ENCODE results near the gene ECHDC1.
"Not testable (repeated sequence)": the region's sequence is repeated elsewhere in the genome, so short reads cannot be mapped to it uniquely, and the experiment has no call there.

ECHDC1 gene

DNA sequence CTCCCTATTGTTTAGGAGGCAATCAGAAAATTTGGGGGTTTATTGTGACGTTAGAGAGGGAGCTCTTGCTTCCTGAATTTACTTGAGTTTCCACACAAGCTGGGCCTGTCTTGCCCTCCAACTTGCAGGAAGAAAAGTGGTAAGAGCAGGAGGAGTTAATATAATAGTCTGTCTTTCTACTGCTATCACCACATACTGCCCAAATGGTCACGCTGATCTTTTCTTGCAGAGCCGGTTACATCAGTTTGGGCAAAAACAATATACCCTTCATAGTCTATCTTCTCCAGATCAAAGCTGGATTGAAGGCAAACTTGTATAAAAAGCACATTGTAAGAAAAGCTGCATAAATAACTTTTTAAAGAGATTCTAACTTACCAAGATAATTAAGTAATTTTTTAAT, 46.3 kb upstream of the ECHDC1 start:
- TF ChIP-seq, protein P1, sequence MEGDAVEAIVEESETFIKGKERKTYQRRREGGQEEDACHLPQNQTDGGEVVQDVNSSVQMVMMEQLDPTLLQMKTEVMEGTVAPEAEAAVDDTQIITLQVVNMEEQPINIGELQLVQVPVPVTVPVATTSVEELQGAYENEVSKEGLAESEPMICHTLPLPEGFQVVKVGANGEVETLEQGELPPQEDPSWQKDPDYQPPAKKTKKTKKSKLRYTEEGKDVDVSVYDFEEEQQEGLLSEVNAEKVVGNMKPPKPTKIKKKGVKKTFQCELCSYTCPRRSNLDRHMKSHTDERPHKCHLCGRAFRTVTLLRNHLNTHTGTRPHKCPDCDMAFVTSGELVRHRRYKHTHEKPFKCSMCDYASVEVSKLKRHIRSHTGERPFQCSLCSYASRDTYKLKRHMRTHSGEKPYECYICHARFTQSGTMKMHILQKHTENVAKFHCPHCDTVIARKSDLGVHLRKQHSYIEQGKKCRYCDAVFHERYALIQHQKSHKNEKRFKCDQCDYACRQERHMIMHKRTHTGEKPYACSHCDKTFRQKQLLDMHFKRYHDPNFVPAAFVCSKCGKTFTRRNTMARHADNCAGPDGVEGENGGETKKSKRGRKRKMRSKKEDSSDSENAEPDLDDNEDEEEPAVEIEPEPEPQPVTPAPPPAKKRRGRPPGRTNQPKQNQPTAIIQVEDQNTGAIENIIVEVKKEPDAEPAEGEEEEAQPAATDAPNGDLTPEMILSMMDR (IDR thresholded peaks at IDR 0.05; ENCODE audit: borderline replicate concordance, extremely low read depth, low read length, poor library complexity, severe bottlenecking) = no peak
- TF ChIP-seq EZH2 (IDR thresholded peaks at IDR 0.05; ENCODE audit: borderline replicate concordance, low read depth, low read length, severe bottlenecking) = no peak
- ATAC-seq (ENCODE audit: insufficient read depth, low read depth) (no peak), DNase-seq (no peak)
- no peak overlapping the region for H2AFZ ChIP-seq (ENCODE audit: low read depth, low read length)
- no peak overlapping the region for H3K4me3 ChIP-seq (ENCODE audit: low read depth in 1 of 2, low read length in 2 of 2)
- no peaks in the 10 kb centered on the region for H3K4me1 ChIP-seq (ENCODE audit: insufficient read depth, low read length)
- H3K27ac ChIP-seq (ENCODE audit: low read length) = no peak overlapping the region
- H3K9me3 ChIP-seq (ENCODE audit: insufficient read depth, low read length, severe bottlenecking) = no peaks in the 10 kb centered on the region
- no peaks in the 10 kb centered on the region for H3K79me2 ChIP-seq (ENCODE audit: insufficient read depth, low read length)
- no peaks in the 10 kb centered on the region for H3K27me3 ChIP-seq (ENCODE audit: insufficient read depth, low read length, poor library complexity)
- H3K36me3 ChIP-seq (ENCODE audit: insufficient read depth, low read length) = no peaks in the 10 kb centered on the region
- no peak overlapping the region for H3K9ac ChIP-seq (ENCODE audit: low read depth, low read length)
- no peaks in the 10 kb centered on the region for H4K20me1 ChIP-seq (ENCODE audit: insufficient read depth, low read length)
- no peak overlapping the region for H3K4me2 ChIP-seq (ENCODE audit: insufficient read depth, low read length)

DNA sequence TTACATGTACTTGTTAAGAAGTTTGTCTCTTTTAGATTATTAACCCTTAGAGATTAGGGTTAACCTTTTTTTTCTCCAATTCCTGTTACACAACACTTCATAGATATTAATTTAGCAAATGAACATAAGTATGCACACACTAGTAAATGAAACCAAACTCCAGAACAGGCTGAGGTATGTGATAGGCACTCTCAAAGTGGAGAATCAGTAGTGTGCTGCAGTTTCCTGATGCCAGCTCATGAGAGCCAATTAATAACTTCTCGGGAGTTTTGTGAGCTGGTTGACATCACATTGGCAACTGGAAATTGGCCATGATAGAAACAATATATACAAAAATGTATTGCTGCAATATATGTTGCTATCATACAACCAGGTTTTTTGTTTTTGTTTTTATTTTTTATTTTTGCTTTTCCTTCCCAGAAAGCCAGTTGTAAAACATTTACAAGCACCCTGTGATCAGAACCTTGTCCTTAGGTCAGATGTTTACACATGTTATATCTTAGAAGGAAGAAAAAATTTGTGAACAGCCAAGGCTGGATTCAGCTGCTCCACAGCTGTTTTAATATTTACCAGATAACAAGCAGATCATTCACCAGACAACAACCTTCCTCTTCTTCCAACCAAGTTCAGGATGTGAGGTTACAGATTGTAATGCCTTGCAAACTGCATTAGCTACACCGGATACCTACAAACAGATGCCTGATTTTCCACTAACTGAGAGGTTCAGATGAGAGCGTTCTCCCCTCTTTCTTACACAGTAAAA, 42.4 kb upstream of the ECHDC1 start:
- Histone ChIP-seq H2AFZ (ENCODE audit: low read depth, low read length) (no peak overlapping the region), H4K20me1 (ENCODE audit: insufficient read depth, low read length) (no peaks in the 10 kb centered on the region), H3K4me3 (ENCODE audit: low read depth in 1 of 2, low read length in 2 of 2) (no peak overlapping the region), H3K36me3 (ENCODE audit: insufficient read depth, low read length) (no peaks in the 10 kb centered on the region), H3K9ac (ENCODE audit: low read depth, low read length) (no peak overlapping the region), H3K4me1 (ENCODE audit: insufficient read depth, low read length) (no peaks in the 10 kb centered on the region), H3K27ac (ENCODE audit: low read length) (no peak overlapping the region), H3K4me2 (ENCODE audit: insufficient read depth, low read length) (no peak overlapping the region), H3K27me3 (ENCODE audit: insufficient read depth, low read length, poor library complexity) (no peaks in the 10 kb centered on the region), H3K9me3 (ENCODE audit: insufficient read depth, low read length, severe bottlenecking) (no peaks in the 10 kb centered on the region), H3K79me2 (ENCODE audit: insufficient read depth, low read length) (no peaks in the 10 kb centered on the region)
- ATAC-seq (ENCODE audit: insufficient read depth, low read depth) = no peak
- TF ChIP-seq EZH2 (IDR thresholded peaks at IDR 0.05; ENCODE audit: borderline replicate concordance, low read depth, low read length, severe bottlenecking) = no peak
- TF ChIP-seq, protein P1 (IDR thresholded peaks at IDR 0.05; ENCODE audit: borderline replicate concordance, extremely low read depth, low read length, poor library complexity, severe bottlenecking) = no peak
- no peak for DNase-seq

DNA sequence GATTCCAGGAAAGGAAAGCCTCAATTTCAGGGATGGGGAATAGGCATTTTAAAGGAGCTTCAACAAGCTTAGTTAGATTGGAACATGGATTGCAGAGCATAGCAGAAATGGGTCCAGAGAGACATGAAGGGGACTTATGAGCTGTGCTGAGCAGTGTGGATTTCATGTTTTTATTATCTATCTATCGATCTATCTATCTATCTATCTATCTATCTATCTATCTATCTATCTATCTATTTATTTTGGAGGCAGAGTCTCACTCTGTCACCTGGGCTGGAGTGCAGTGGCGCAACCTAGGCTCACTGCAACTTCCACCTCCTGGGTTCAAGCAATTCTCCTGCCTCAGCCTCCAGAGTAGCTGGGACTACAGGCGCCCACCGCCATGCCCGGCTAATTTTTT, 41.4 kb upstream of the ECHDC1 start:
- not testable (repeated sequence) for H3K79me2 ChIP-seq (ENCODE audit: insufficient read depth, low read length); H4K20me1 ChIP-seq (ENCODE audit: insufficient read depth, low read length); DNase-seq; H3K27me3 ChIP-seq (ENCODE audit: insufficient read depth, low read length, poor library complexity); H3K4me3 ChIP-seq (ENCODE audit: low read depth in 1 of 2, low read length in 2 of 2); H2AFZ ChIP-seq (ENCODE audit: low read depth, low read length); H3K36me3 ChIP-seq (ENCODE audit: insufficient read depth, low read length); ATAC-seq (ENCODE audit: insufficient read depth, low read depth); H3K4me1 ChIP-seq (ENCODE audit: insufficient read depth, low read length); H3K9me3 ChIP-seq (ENCODE audit: insufficient read depth, low read length, severe bottlenecking); H3K4me2 ChIP-seq (ENCODE audit: insufficient read depth, low read length); H3K9ac ChIP-seq (ENCODE audit: low read depth, low read length); H3K27ac ChIP-seq (ENCODE audit: low read length)

DNA sequence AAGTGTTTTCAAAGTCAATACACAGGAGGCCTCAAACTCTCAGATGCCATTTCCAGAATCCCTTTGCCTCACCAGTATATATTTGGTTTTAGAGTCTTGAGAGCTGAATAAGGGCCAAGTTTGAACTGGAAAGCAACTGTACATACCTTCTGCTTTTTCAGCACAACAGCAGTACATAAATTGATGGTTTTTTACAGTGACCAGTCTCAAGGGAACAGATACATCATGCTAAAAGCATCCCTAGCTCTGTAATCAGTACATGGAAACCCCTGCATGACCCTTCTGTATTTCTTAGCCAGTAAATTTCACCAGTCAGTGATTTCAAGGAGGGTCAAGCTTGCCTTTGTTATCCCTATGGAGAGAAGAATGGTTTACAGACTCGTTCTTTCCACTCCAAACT, 40.6 kb upstream of the ECHDC1 start:
- H3K27ac ChIP-seq (ENCODE audit: low read length) = no peak overlapping the region
- no peak overlapping the region for H3K9ac ChIP-seq (ENCODE audit: low read depth, low read length)
- DNase-seq (no peak), ATAC-seq (ENCODE audit: insufficient read depth, low read depth) (no peak)
- no peaks in the 10 kb centered on the region for H3K4me1 ChIP-seq (ENCODE audit: insufficient read depth, low read length)
- H3K4me2 ChIP-seq (ENCODE audit: insufficient read depth, low read length) = no peak overlapping the region
- H3K36me3 ChIP-seq (ENCODE audit: insufficient read depth, low read length) = no peaks in the 10 kb centered on the region
- H3K27me3 ChIP-seq (ENCODE audit: insufficient read depth, low read length, poor library complexity) = no peaks in the 10 kb centered on the region
- no peaks in the 10 kb centered on the region for H4K20me1 ChIP-seq (ENCODE audit: insufficient read depth, low read length)
- no peak overlapping the region for H2AFZ ChIP-seq (ENCODE audit: low read depth, low read length)
- no peak overlapping the region for H3K4me3 ChIP-seq (ENCODE audit: low read depth in 1 of 2, low read length in 2 of 2)
- H3K9me3 ChIP-seq (ENCODE audit: insufficient read depth, low read length, severe bottlenecking) = no peaks in the 10 kb centered on the region
- no peaks in the 10 kb centered on the region for H3K79me2 ChIP-seq (ENCODE audit: insufficient read depth, low read length)
- TF ChIP-seq EZH2 (IDR thresholded peaks at IDR 0.05; ENCODE audit: borderline replicate concordance, low read depth, low read length, severe bottlenecking) = no peak
- TF ChIP-seq, protein P1 (IDR thresholded peaks at IDR 0.05; ENCODE audit: borderline replicate concordance, extremely low read depth, low read length, poor library complexity, severe bottlenecking) = no peak

Measured in DND-41 (cell line).